Posterior cingulate gyrus (tissue), 11 donors: ENCODE measurements around the gene GOLGB1.
"Not testable (repeated sequence)": the region's sequence is repeated elsewhere in the genome, so short reads cannot be mapped to it uniquely, and the experiment has no call there.

ENCODE experiments used
- DNase-seq, 10 donors: peaks; one replicate each; pipeline versions ENCODE4 v3.0.0 to v3.0.0-alpha.2; 2020 to 2021; ENCODE audit warnings: mixed read lengths in 3 of 10
- intact Hi-C: fragments of 100-400 bp; cut with DNase I; formaldehyde crosslinking; loops from one replicate; pipeline ENCODE4 v1.15.1; 2023

GOLGB1 gene

GRCh38 chr3:121749276-121750086 lies at the start of gene GOLGB1:
TSS of gene GOLGB1 (minus strand) at chr3:121749741. CDS start at chr3:121730971, 18,770 bp downstream.
- intact Hi-C loops: loop anchor here (5.0 to 10.0 kb wide), 2 partner anchors 85 to 202 kb away; partner anchors contain the start of genes EAF2, IQCB1 and POLQ
- DNase-seq: peak; percentile 86 to 99 (median 95)

- intact Hi-C loops: no loop called here
- DNase-seq: no peak
These were observed 47.4 kb upstream of the GOLGB1 start for GRCh38 chr3:121796970-121797369.

DNA sequence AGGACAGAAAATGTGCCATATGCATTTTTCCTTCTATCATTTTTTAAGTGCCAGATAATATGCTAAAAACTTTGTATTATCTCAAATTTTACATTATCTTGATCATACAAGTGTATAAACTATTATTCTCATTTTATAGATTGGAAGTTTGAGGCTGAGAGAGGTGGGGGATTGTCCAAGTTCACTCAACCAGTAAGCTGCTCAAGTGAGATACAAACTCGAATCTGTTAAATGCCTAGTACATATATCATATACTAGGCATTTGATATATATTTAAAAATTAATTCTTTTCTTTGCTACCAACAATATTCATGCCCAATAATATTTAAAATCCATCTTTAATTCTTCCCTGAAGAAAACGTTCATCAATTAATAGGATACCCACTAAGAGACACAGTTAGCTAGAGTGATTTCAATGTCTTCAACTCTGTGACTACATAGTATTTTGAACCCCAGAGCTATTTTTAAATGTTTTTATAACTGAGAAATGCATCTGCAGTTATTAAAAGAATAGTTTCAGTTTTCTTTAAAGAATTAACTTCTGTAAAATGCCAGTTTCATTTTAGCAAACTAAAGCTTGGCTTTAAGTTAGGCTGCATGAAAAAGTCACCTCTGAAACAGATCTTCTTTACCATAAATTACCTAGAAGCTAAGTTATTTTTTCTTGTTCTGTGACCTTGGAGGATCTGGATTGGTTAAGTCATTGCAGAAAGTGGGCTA lies 44.9 kb upstream of the GOLGB1 start:
- intact Hi-C loops: no loop called here
- no peak for DNase-seq

- DNase-seq: no peak
- intact Hi-C loops: no loop called here
These were observed 43.5 kb upstream of the GOLGB1 start for GRCh38 chr3:121793078-121793477.

- intact Hi-C loops: no loop called here
These were observed 36.9 kb upstream of the GOLGB1 start for GRCh38 chr3:121786485-121786884.

DNA sequence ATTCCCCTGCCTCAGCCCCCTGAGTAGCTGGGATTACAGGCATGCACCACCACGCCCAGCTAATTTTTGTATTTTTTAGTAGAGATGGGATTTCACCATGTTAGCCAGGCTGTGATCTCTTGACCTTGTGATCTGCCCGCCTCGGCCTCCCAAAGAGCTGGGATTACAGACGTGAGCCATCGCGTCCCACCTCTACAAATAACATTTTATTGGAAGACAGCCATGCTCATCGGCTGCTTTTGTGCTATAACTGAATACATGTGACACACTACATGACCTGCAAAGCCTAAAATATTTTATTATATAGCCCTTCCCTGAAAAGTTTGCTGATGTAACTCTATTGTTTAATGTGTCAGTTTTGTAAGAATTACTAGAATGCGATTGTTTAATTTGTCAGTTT lies 33.2 kb upstream of the GOLGB1 start:
- intact Hi-C loops, DNase-seq: not testable (repeated sequence)

More at GRCh38 chr3:121786485-121786884, 36.9 kb upstream of the GOLGB1 start:
- no peak for DNase-seq

DNA sequence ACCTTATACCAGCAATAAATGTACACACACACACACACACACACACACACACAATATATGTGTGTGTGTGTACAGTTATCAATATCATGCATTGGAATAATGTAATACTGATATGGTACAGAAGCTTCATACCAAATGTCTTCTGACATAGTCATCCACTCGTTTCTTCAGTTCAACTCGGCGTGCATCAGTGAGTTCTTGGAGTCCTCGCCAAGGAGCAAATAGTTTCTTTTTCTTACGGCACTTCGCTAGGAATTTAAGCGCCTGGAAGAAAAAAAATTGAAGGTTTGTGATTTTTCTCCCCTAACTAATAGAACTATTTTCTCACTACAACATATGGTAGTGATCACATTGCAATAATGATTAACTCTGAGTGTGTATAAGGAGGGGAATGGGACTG lies 32.1 kb upstream of the GOLGB1 start:
- DNase-seq: no peak
- intact Hi-C loops: no loop called here

DNA sequence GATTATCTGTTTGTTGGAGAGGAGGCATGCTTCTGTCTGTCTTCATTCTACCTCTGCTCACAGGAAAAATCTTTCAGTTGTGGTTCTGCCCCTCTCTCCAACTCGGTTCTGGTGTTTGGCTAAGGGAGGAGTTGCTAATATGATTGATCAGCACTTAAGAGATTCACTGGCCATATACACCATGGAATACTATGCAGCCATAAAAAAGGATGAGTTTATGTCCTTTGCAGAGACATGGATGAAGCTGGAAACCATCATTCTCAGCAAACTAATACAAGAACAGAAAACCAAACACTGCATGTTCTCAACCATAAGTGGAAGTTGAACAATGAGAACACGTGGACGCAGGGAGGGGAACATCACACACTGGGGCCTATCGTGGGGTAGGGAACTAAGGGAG lies 25.6 kb upstream of the GOLGB1 start:
- intact Hi-C loops, DNase-seq: not testable (repeated sequence)

DNA sequence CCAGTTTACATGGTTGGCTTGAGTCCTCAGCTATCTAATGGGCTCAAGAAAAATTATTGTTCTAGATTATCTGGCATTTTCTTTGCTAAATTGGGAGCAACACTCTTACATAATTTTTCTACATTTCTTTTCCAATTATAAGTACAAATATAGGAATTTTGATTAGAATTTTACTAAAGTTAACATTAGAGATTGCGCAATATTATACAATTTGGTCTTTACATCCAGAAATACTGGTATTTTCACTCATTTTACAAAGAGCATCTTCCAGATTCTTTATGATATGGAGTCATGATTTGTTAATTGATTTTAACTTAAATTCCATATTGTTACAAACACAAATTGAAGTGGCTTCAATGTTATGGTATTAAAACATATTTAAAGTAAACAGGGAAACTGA lies 19.7 kb upstream of the GOLGB1 start:
- intact Hi-C loops: no loop called here
- no peak for DNase-seq

GRCh38 chr3:121768452-121768851 lies 18.9 kb upstream of the GOLGB1 start:
- DNase-seq: no peak
- intact Hi-C loops: no loop called here

- intact Hi-C loops: no loop called here
- DNase-seq: no peak
These were observed 10.1 kb upstream of the GOLGB1 start for GRCh38 chr3:121759541-121760202.

DNA sequence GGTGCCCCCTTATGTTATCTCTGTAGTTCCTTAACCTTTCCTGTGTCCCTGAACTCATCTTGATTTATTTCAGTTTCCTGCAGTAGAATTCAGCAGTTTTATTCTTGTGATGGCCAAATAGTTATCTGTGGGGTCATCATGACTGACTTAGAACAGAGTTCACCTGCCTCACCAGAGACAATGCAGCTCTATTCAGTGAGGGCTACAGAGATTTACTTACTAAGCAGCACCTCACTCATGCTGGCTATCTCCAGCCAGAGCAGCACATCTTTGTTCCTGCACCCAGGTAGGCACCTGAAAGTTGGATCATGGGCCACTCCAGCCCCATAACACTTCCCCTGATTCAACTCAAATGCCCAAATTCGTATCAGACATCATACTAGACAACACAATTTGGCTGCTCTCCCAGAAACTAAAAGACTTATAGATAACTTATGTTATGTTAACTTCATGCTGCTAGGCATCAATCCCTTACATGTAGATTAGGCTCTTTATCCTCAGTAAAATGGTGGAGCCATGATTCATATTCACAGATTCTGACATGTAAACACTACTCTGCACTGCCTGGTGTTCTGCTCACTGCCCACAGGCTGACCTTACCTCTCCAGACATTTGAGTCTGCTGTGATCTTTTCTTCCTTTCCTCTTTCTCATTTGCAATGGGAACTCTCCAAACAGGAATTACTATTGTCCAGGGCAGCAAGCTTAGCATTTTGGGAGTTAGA lies 9.3 kb upstream of the GOLGB1 start:
- intact Hi-C loops: no loop called here
- DNase-seq: no peak

DNA sequence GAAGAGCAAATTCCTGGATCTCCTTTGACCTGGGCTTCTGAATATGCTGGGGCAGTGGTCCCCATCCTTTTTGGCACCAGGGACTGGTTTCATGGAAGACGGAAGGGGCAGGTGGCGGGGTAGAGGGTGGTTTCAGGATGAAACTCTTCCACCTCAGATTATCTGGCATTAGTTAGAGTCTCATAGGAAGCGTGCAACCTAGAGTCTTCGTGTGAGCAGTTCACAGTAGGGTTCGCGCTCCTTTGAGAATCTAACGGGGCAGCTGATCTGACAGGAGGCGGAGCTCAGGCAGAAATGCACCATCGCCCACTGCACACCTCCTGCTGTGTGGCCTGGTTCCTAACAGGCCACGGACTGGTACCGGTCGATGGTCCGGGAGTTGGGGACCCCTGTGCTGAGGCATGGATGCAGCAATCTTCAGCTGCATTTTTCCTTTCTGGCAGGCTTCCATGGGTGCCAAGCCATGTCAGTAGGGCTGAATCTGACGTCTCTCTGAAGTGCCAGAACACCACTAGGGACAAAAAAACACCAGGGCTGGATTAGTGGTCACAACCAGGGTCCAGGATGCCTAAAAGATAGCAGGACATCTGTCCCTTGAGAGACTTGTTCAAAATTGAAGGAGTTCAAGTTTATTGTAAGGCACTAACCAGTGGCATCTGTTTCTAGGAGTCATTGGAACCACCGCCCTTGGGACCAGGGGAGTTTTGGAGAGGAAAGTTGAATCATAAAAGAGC lies 8.4 kb upstream of the GOLGB1 start:
- intact Hi-C loops: no loop called here
- no peak for DNase-seq

GRCh38 chr3:121757087-121757811 lies 7.7 kb upstream of the GOLGB1 start:
- intact Hi-C loops: no loop called here
- no peak for DNase-seq

- intact Hi-C loops: no loop called here
- no peak for DNase-seq
These were observed 3.2 kb upstream of the GOLGB1 start for GRCh38 chr3:121752772-121753171.

- intact Hi-C loops: no loop called here
- DNase-seq: no peak
These were observed 2.7 kb upstream of the GOLGB1 start for GRCh38 chr3:121752261-121752660.

GRCh38 chr3:121750087-121750415 lies 510 bp upstream of the GOLGB1 start:
- no peak for DNase-seq
- intact Hi-C loops: no loop called here

DNA sequence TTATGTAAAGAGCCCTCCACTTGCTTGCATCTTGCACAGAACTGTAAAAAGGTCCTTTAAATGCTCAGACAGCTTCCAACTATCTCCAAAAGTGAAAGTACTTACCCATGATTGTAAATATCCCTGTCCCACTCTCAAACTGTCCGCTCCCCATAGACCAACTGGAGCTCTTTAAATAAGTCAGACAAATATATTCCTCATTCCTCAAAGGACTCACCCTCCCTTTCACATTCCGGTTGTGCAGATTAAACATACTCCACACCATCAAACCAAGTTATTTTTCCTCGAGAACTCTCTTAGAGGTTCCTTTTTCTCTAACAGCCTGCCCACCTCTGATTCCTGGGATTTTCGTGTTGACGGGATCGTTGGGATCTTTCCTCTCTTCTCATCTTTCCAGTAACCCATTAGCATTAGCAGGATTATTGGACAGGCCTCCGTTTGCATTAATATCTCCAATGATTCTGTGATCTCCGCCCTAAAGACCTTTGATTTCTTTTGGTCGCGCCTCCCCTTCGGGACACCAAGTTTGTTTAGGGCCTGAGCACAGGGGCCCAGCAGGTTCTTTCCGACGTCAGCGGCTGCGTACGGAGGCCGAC lies 763 bp downstream of the GOLGB1 start:
- intact Hi-C loops: loop anchor here (5.0 to 10.0 kb wide), 2 partner anchors 86 to 201 kb away; partner anchors contain the start of genes EAF2, IQCB1 and POLQ
- DNase-seq: peak in 7 of 10 donors; percentile 44 to 92 (median 62)

- intact Hi-C loops: loop anchor here (5.0 to 10.0 kb wide), 2 partner anchors 87 to 201 kb away; partner anchors contain the start of genes EAF2, IQCB1 and POLQ
- DNase-seq: no peak
These were observed 1.6 kb downstream of the GOLGB1 start for GRCh38 chr3:121747976-121748375.
